GM19099 (cell line): ENCODE measurements around the gene CDH18.

Source experiments
- POLR2A ChIP-seq: IDR thresholded peaks from 3 replicates; pipeline ENCODE4 v1.6.1; 2011; ENCODE audit warnings: low read depth; ENCODE audit not compliant: insufficient read length; ENCODE audit errors: extremely low read depth

CDH18 gene

GRCh38 chr5:19977099-19977498, 10.9 kb downstream of the CDH18 start:
- no peak for TF ChIP-seq POLR2A

DNA sequence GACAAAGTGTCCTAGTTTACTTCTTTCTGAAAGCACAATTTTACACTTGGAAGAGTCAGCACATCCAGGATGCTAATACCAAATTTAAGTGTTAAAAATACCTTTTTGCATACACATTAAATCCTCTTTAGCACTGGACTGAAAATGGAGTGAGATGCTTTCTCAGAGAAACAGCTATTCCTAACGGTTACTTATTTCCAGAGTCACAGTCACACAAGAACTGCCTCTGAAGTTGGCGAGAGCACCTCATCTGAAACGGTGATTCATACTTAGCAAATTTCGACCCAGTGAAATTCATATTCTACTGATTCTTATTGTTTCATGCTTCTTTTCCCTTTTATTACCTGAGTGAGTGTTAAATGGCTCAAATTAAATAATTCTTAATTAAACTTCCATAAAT, 12.2 kb downstream of the CDH18 start:
- TF ChIP-seq POLR2A, result no peak

- no peak for TF ChIP-seq POLR2A
Measured at GRCh38 chr5:19960451-19960850, 27.5 kb downstream of the CDH18 start.

- TF ChIP-seq POLR2A, result no peak
Measured at GRCh38 chr5:19959830-19960384, 28.1 kb downstream of the CDH18 start.

DNA sequence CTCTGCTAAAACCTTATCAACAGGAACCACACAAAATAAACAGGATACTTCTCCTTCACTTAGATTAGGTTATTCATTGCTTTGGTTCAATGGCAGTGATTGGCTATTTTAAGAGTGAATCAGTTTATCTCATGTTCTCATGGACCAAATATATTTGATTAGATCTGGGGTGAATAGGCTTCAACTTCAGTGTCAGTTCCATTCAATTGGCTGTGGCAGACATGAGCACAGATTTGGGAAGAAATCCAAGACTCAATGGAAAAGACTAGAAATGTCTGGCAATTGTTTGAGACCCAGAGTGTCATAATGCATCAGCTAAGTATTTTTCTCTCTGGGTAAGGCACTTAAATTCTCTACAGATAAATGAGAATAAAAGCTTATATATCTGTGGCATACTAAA, 37.1 kb downstream of the CDH18 start:
- no peak for TF ChIP-seq POLR2A

DNA sequence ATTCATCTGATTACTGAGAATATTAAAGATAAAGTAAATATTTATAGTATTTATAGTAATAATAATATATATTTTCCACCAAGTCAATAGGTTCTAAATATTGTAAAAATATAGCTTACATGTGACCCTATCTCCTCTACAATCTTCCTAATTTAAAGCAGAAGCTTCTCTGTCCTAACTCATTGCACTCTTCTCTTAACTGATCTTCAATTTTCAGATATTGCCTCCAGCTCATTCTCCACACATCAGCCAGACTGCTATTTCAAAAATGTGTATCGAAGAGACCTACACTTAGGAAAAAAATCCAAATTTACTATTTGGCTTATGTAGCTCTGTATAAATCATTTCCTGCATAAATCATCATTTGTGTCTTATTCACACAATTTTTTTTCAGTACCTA, 47.8 kb downstream of the CDH18 start:
- TF ChIP-seq POLR2A, result no peak

DNA sequence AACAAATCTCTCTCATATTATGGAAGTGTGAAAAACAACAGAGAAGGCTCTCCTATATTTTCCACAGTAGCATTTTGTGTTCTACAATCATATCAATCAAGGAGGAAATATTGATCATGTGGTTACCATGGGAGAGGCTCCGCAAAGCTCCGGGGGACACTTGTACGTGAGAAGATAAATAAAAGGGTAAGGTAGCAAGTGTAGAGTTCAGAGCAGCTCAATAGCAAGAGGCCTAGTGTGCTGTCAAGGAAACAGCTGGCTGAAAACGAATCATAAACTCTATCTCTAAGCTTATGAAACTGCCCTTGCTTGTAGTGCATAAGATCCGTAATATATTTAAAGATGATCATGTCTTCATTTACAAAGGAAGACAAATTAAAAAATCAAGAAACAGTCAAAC, 57.5 kb downstream of the CDH18 start:
- no peak for TF ChIP-seq POLR2A

DNA sequence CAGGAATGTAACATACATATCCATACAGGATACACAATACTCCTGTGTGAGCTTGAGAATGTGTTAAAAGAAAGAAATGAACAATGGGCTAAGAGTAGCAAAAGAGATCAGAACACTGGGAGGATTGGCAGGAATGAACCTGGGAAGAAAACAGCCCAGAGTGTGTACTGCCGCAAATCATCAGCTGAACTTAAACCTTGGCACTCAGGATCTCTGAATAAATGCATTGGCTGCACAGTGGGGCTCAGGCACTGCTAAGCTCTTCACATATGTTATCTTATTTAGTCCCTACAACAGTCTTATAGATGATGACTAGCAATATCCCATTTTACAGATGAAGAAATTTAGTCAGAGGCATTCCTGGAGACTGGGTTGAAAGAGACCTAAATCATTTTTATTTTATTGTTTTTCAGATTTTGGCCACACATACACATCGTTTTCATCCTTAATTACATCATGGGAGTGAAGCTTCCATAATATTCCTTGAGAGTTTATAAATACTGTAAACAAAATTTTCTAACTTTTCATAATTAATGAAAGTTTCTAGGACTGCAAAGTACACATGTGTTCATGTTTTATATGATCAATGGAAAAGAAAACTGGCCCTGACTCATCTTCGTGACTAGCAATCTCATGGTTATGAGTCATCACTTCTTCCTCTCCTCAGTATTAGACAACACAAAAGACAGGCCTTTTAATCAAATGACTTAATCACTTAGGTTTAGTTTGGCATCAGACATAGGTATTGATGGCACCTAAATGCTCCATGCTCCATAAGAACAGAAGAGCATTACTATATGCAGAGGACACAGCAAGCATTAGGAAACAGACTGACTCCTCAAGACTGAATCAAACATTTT, 59.2 kb downstream of the CDH18 start:
- no peak for TF ChIP-seq POLR2A

DNA sequence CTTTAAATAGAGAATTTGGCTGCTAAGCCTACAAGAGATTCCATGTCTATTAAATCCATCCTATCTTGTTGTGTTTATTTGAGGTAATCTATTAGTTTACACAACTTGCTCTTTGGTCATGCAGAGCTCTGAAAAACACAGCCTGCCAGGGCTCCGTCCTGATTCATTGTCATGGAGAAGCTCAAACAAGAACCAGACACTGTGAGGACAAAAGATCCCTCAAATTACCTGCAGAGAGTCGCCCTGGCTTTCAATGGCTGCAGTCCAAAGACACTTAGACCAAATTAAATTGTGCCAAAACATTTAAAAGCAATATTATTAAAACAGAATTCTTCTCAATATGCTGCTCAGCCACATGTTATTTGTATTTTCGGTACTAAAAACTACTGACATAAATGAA, 60.1 kb downstream of the CDH18 start:
- no peak for TF ChIP-seq POLR2A

DNA sequence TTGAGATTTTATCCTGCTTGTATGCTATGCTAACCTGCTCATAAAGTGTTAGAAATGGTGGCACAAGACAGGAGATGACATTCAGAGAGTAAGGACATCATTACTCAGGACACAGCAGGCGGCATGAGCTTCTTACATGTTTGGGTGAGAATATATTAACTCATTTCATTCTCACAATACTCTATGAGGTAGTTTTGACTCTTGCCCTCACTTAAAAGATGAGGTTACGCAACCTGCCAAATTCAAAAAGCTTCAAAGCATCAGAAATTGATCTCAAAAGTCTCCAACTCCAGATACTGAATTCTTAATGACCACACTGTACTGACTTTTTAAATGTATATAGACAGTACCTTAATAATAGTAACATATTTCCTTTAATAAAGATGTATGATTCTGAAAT, 60.8 kb downstream of the CDH18 start:
- no peak for TF ChIP-seq POLR2A

GRCh38 chr5:19923742-19924141, 64.3 kb downstream of the CDH18 start:
- no peak for TF ChIP-seq POLR2A

DNA sequence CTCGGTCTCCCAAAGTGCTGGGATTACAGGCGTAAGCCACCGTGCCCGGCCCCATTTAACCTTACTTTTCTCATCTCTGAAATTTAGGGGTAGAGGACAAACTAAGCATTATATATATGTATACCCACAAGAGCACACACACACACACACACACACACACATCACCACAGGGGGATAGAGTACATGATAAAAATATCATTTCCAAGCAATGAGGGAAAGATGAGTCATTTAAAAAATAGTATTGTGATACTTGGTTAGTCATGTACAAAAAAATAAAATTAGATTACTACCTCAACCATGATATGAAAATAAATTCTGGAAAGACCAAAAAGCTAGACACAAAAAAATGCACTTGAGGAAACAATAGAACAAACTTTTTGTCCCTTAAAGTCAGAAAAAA, 67.2 kb downstream of the CDH18 start:
- no peak for TF ChIP-seq POLR2A

- TF ChIP-seq POLR2A, result no peak
Measured at GRCh38 chr5:19918780-19919179, 69.2 kb downstream of the CDH18 start.

GRCh38 chr5:19917588-19918122, 70.3 kb downstream of the CDH18 start:
- TF ChIP-seq POLR2A, result no peak

- TF ChIP-seq POLR2A, result no peak
Measured at GRCh38 chr5:19910136-19910535, 77.9 kb downstream of the CDH18 start.

DNA sequence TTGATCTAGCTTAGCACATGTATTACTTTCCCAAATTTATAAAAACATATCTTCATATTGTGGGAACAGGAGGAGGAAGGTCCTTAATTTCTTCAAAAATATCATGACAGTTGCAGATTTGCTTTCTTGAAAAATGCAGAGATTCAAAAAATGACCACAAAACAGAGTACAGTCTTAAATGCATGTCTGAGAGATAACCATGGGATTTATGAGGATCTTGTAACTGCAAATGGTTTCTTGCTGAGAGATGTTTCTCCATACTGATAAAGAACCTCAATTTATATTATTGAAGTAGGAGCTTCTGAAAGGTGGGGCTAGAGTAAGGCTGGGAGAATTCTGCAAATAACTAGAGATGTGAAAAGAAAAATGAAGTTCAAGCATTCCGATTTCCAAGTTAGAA, 83.2 kb downstream of the CDH18 start:
- TF ChIP-seq POLR2A, result no peak

- no peak for TF ChIP-seq POLR2A
Measured at GRCh38 chr5:19903611-19904010, 84.4 kb downstream of the CDH18 start.

- no peak for TF ChIP-seq POLR2A
Measured at GRCh38 chr5:19902316-19902934, 85.6 kb downstream of the CDH18 start.
